HepG2 (cell line): ENCODE results near the gene TRIM8. TPM values are rescaled to one million over a fixed set of nuclear protein-coding genes. Genes with fewer than 3 reads are reported as not detected.

Experiments
- ARNT2 ChIP-seq: sonication (generic); formaldehyde crosslinking; IDR thresholded peaks from 2 replicates; pipeline ENCODE4 v1.8.0; 2022; ENCODE audit warnings: mild to moderate bottlenecking, low read depth, missing genetic modification reagents, moderate library complexity
- CREBL2 ChIP-seq: sonication (generic); formaldehyde crosslinking; IDR thresholded peaks from 2 replicates; pipeline ENCODE4 v1.8.1; 2023; ENCODE audit warnings: missing genetic modification reagents, mild to moderate bottlenecking, borderline replicate concordance
- CREM ChIP-seq, 2 experiments: sonication (generic) in 1 of 2; formaldehyde crosslinking in 1 of 2; IDR thresholded peaks; 2 replicates each; pipeline versions ENCODE4 v1.4.0 to v1.6.1; 2016 to 2020; ENCODE audit warnings: antibody characterized with exemption in 1 of 2, mild to moderate bottlenecking in 1 of 2, missing genetic modification reagents in 1 of 2
- GPBP1L1 ChIP-seq: sonication (generic); formaldehyde crosslinking; IDR thresholded peaks from 2 replicates; pipeline ENCODE4 v1.5.0; 2020; ENCODE audit warnings: mild to moderate bottlenecking, missing genetic modification reagents
- HNRNPK ChIP-seq: fragments of 200-400 bp; formaldehyde crosslinking; IDR thresholded peaks from 2 replicates; pipeline ENCODE4 v1.6.1; 2018; ENCODE audit warnings: low read length, low read depth, moderate library complexity, mild to moderate bottlenecking; ENCODE audit not compliant: poor library complexity, severe bottlenecking
- NFKBIZ ChIP-seq: IDR thresholded peaks from 2 replicates; pipeline ENCODE4 v1.6.1; 2018; ENCODE audit warnings: missing genetic modification reagents, missing compliant biosample characterization
- RBAK ChIP-seq: sonication (generic); formaldehyde crosslinking; IDR thresholded peaks from 2 replicates; pipeline ENCODE4 v1.5.1; 2020; ENCODE audit warnings: mild to moderate bottlenecking, missing genetic modification reagents
- REXO4 ChIP-seq: sonication (generic); formaldehyde crosslinking; IDR thresholded peaks from 2 replicates; pipeline ENCODE4 v1.8.0; 2022; ENCODE audit warnings: missing genetic modification reagents, mild to moderate bottlenecking, borderline replicate concordance
- RFX1 ChIP-seq: fragments of 450-650 bp; IDR thresholded peaks from 2 replicates; pipeline ENCODE4 v1.6.1; 2017
- RFXANK ChIP-seq: IDR thresholded peaks from 2 replicates; pipeline ENCODE4 v1.6.1; 2016
- SAP130 ChIP-seq: IDR thresholded peaks from 2 replicates; pipeline ENCODE4 v1.6.1; 2016; ENCODE audit warnings: low read depth
- SNAPC2 ChIP-seq: sonication (generic); formaldehyde crosslinking; IDR thresholded peaks from 2 replicates; pipeline ENCODE4 v1.8.1; 2022; ENCODE audit warnings: mild to moderate bottlenecking, missing genetic modification reagents
- YY1 ChIP-seq: IDR thresholded peaks from 2 replicates; pipeline ENCODE4 v1.6.1; 2011; ENCODE audit warnings: low read length, low read depth, moderate library complexity, mild to moderate bottlenecking; ENCODE audit not compliant: insufficient read depth, insufficient replicate concordance
- ZBTB2 ChIP-seq: sonication (generic); formaldehyde crosslinking; IDR thresholded peaks from 2 replicates; pipeline ENCODE4 v1.8.0; 2022; ENCODE audit warnings: low read depth, missing genetic modification reagents
- ZBTB21 ChIP-seq: sonication (generic); formaldehyde crosslinking; IDR thresholded peaks from 2 replicates; pipeline ENCODE4 v1.4.0; 2020; ENCODE audit warnings: missing genetic modification reagents
- ZFX ChIP-seq: sonication (generic); formaldehyde crosslinking; IDR thresholded peaks from 2 replicates; pipeline ENCODE4 v1.4.0; 2020; ENCODE audit warnings: mild to moderate bottlenecking, low read depth, missing genetic modification reagents, moderate library complexity
- ZNF460 ChIP-seq: sonication (generic); formaldehyde crosslinking; IDR thresholded peaks from 2 replicates; pipeline ENCODE4 v1.5.1; 2020; ENCODE audit warnings: missing genetic modification reagents, mild to moderate bottlenecking, borderline replicate concordance
- ZNF552 ChIP-seq: sonication (generic); formaldehyde crosslinking; IDR thresholded peaks from 2 replicates; pipeline ENCODE4 v1.9.0; 2022; ENCODE audit warnings: missing genetic modification reagents, mild to moderate bottlenecking, borderline replicate concordance
- ZNF557 ChIP-seq: sonication (generic); formaldehyde crosslinking; IDR thresholded peaks from 2 replicates; pipeline ENCODE4 v1.4.0; 2020; ENCODE audit warnings: missing genetic modification reagents
- polyA plus RNA-seq, 8 experiments: library from polyadenylated mRNA; depleted of rRNA in 3 of 8; stranded (reverse) in 7 of 8; unstranded in 1 of 8; fragments of >200 nt; fragmentation: Illumina TruSeq in 4 of 8; extraction: Trizol in 4 of 8; gene quantifications; 2 replicates each; pipeline versions ENCODE4 v1.2.1 to v1.2.3, GENCODE V29; 2011 to 2016; ENCODE audit warnings: low read depth in 4 of 8, missing spikeins in 1 of 8, mixed read lengths in 1 of 8; ENCODE audit not compliant: insufficient read depth in 1 of 8
- total RNA-seq, 5 experiments: library from RNA; depleted of rRNA; stranded (reverse); fragments of >200 nt; fragmentation: Illumina TruSeq; extraction: Trizol; gene quantifications; 2 replicates each; pipeline ENCODE4 v1.2.3, GENCODE V29; 2016; ENCODE audit warnings: low read depth in 1 of 5
- TF ChIP-seq, protein P1 (sequence below): sonication (generic); formaldehyde crosslinking; IDR thresholded peaks from 2 replicates; pipeline ENCODE4 v1.4.0; 2020; ENCODE audit warnings: missing genetic modification reagents

The TRIM8 gene
- total and polyA plus RNA-seq, 2 of the 13 experiments (the other 11 are each of a cell fraction or from before 2014, with no cell fraction given), result 38.9 to 66.5 TPM

DNA sequence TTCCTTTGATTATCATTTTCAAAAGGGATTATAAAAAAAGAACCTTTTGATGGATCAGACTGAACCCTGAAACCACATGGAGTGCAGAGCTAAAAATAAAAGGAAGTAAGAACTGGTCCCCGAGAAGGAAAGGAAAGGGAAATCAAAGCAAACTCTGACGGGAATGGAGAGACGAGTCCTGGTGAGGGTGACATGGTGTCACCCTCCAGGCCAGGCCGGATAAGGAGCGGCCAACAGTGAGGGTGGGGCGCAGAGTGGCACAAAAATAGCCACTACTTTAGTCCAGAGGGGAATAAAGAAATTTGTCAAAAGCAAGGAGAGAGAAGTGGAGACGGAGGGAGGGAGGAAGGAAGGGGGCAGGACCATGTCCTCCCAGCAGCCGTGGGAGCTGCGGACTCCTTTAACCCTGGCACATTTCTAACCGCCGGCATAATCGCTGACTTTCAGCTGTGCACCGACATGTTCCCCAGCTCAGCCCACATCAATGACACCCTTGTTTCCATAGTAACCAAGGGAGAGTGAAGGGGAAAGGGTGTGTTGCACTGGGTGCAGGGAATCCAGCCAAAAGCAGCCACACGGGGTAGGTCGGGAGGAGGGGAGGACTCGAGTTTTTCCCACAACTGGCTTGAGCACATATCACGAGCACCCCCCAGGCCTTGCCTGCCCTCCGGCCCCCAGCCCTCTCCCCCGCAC, 29.7 kb downstream of the TRIM8 start (continued):
- TF ChIP-seq HNRNPK, result no peak
- no peak for TF ChIP-seq CREBL2
- TF ChIP-seq ZNF460 (CRISPR knock-in tag), result no peak
- no peak for TF ChIP-seq ZNF552 (CRISPR knock-in tag)
- no peak for TF ChIP-seq SAP130
- no peak for TF ChIP-seq NFKBIZ (CRISPR knock-in tag)
- TF ChIP-seq RBAK (CRISPR knock-in tag), result no peak
- 0 out of 2 replicates have a peak, but pooled peaks have one; percentile 4 for TF ChIP-seq ZFX (CRISPR knock-in tag)
- TF ChIP-seq RFX1, result peak; percentile 58
- TF ChIP-seq SNAPC2 (CRISPR knock-in tag), result no peak
- TF ChIP-seq CREM (IDR thresholded peaks at IDR 0.05), result no peak
- no peak for TF ChIP-seq CREM (CRISPR knock-in tag; IDR thresholded peaks at IDR 0.05)
- TF ChIP-seq ZBTB2 (CRISPR knock-in tag), result no peak
- TF ChIP-seq ARNT2 (CRISPR knock-in tag), result no peak
- no peak for TF ChIP-seq YY1
- TF ChIP-seq ZBTB21, result no peak
- TF ChIP-seq GPBP1L1 (CRISPR knock-in tag), result no peak
- no peak for TF ChIP-seq ZNF557
- no peak for TF ChIP-seq REXO4 (CRISPR knock-in tag)
- TF ChIP-seq, protein P1, sequence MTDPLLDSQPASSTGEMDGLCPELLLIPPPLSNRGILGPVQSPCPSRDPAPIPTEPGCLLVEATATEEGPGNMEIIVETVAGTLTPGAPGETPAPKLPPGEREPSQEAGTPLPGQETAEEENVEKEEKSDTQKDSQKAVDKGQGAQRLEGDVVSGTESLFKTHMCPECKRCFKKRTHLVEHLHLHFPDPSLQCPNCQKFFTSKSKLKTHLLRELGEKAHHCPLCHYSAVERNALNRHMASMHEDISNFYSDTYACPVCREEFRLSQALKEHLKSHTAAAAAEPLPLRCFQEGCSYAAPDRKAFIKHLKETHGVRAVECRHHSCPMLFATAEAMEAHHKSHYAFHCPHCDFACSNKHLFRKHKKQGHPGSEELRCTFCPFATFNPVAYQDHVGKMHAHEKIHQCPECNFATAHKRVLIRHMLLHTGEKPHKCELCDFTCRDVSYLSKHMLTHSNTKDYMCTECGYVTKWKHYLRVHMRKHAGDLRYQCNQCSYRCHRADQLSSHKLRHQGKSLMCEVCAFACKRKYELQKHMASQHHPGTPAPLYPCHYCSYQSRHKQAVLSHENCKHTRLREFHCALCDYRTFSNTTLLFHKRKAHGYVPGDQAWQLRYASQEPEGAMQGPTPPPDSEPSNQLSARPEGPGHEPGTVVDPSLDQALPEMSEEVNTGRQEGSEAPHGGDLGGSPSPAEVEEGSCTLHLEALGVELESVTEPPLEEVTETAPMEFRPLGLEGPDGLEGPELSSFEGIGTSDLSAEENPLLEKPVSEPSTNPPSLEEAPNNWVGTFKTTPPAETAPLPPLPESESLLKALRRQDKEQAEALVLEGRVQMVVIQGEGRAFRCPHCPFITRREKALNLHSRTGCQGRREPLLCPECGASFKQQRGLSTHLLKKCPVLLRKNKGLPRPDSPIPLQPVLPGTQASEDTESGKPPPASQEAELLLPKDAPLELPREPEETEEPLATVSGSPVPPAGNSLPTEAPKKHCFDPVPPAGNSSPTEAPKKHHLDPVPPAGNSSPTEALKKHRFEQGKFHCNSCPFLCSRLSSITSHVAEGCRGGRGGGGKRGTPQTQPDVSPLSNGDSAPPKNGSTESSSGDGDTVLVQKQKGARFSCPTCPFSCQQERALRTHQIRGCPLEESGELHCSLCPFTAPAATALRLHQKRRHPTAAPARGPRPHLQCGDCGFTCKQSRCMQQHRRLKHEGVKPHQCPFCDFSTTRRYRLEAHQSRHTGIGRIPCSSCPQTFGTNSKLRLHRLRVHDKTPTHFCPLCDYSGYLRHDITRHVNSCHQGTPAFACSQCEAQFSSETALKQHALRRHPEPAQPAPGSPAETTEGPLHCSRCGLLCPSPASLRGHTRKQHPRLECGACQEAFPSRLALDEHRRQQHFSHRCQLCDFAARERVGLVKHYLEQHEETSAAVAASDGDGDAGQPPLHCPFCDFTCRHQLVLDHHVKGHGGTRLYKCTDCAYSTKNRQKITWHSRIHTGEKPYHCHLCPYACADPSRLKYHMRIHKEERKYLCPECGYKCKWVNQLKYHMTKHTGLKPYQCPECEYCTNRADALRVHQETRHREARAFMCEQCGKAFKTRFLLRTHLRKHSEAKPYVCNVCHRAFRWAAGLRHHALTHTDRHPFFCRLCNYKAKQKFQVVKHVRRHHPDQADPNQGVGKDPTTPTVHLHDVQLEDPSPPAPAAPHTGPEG, result no peak
- TF ChIP-seq RFXANK (CRISPR knock-in tag), result 0 out of 2 replicates have a peak, but pooled peaks have one; percentile 58
